Measurements from ENCODE around the gene CNR1. TPM values are rescaled to one million over a fixed set of nuclear protein-coding genes. Genes with fewer than 3 reads are reported as not detected.

The CNR1 gene
- total RNA-seq, 1 donor from 2014 or later: under 0.01 TPM

DNA sequence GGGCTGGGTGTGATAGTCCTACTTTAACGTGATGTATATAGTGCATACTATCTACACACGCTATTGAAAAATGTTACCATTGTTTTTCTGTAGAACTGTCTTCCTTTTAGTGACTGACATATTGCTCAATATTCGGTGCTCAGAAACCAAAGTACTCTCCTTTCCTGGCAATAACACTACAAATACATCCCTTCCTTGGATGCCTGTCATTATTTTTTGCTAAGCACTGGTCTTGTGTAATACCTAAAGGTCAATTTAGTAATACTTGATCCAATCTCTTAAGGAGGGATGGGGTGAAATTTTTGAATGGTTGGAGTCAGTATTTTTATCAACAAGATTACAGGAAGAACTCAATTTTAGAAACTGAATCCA lies 23.9 kb downstream of the CNR1 start:
- no peaks in the 10 kb centered on the region for H3K27me3 ChIP-seq (ENCODE audit: control insufficient read depth, insufficient read depth, low read length)
- TF ChIP-seq, protein P1, sequence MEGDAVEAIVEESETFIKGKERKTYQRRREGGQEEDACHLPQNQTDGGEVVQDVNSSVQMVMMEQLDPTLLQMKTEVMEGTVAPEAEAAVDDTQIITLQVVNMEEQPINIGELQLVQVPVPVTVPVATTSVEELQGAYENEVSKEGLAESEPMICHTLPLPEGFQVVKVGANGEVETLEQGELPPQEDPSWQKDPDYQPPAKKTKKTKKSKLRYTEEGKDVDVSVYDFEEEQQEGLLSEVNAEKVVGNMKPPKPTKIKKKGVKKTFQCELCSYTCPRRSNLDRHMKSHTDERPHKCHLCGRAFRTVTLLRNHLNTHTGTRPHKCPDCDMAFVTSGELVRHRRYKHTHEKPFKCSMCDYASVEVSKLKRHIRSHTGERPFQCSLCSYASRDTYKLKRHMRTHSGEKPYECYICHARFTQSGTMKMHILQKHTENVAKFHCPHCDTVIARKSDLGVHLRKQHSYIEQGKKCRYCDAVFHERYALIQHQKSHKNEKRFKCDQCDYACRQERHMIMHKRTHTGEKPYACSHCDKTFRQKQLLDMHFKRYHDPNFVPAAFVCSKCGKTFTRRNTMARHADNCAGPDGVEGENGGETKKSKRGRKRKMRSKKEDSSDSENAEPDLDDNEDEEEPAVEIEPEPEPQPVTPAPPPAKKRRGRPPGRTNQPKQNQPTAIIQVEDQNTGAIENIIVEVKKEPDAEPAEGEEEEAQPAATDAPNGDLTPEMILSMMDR (IDR thresholded peaks at IDR 0.05; ENCODE audit: insufficient read depth, low read length, severe bottlenecking): no peak
- H3K36me3 ChIP-seq (ENCODE audit: control insufficient read depth, insufficient read depth, low read length): no peaks in the 10 kb centered on the region
- no peak overlapping the region for H3K4me3 ChIP-seq (ENCODE audit: low read depth, low read length)
- DNase-seq (ENCODE audit: low read depth) (no peak), FAIRE-seq (no peak)

- Histone ChIP-seq H3K27me3 (ENCODE audit: control insufficient read depth, insufficient read depth, low read length) (no peaks in the 10 kb centered on the region), H3K36me3 (ENCODE audit: control insufficient read depth, insufficient read depth, low read length) (no peaks in the 10 kb centered on the region), H3K4me3 (ENCODE audit: low read depth, low read length) (no peak overlapping the region)
- DNase-seq (ENCODE audit: low read depth): no peak
- TF ChIP-seq, protein P1 (IDR thresholded peaks at IDR 0.05; ENCODE audit: insufficient read depth, low read length, severe bottlenecking): no peak
- FAIRE-seq: no peak
These were observed 24.4 kb downstream of the CNR1 start for GRCh38 chr6:88141561-88142296.

DNA sequence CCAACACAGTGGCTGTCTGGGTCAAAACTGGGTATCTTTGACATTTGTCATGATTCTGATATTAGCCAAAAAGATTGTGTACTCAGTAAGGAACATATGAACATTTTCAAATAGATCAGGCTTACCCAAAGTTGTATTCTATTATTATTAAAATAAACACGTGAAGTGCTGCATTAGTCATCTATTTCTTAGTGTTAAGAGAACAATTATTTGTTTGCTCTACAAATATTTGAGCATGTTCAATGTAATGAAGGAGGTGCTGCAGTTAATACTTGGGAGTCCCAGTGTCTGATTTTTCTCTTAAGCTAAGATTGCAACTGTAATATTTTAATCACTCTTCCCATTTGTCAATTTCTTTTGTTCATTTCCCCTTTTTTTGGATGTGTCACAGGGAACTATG lies 28.2 kb downstream of the CNR1 start:
- no peak overlapping the region for H3K4me3 ChIP-seq (ENCODE audit: low read depth, low read length)
- TF ChIP-seq, protein P1 (IDR thresholded peaks at IDR 0.05; ENCODE audit: insufficient read depth, low read length, severe bottlenecking): no peak
- no peaks in the 10 kb centered on the region for H3K27me3 ChIP-seq (ENCODE audit: control insufficient read depth, insufficient read depth, low read length)
- H3K36me3 ChIP-seq (ENCODE audit: control insufficient read depth, insufficient read depth, low read length): no peaks in the 10 kb centered on the region
- FAIRE-seq: no peak
- no peak for DNase-seq (ENCODE audit: low read depth)

GRCh38 chr6:88135578-88136114 lies 30.5 kb downstream of the CNR1 start:
- no peak for FAIRE-seq

GRCh38 chr6:88134575-88134974 lies 31.6 kb downstream of the CNR1 start:
- DNase-seq (ENCODE audit: low read depth): no peak
- Histone ChIP-seq H3K4me3 (ENCODE audit: low read depth, low read length) (no peak overlapping the region), H3K27me3 (ENCODE audit: control insufficient read depth, insufficient read depth, low read length) (no peaks in the 10 kb centered on the region), H3K36me3 (ENCODE audit: control insufficient read depth, insufficient read depth, low read length) (no peaks in the 10 kb centered on the region)
- TF ChIP-seq, protein P1 (IDR thresholded peaks at IDR 0.05; ENCODE audit: insufficient read depth, low read length, severe bottlenecking): no peak
- FAIRE-seq: no peak

More at GRCh38 chr6:88135578-88136114, 30.5 kb downstream of the CNR1 start:
- no peak overlapping the region for H3K4me3 ChIP-seq (ENCODE audit: low read depth, low read length)
- TF ChIP-seq, protein P1 (IDR thresholded peaks at IDR 0.05; ENCODE audit: insufficient read depth, low read length, severe bottlenecking): no peak
- no peaks in the 10 kb centered on the region for H3K27me3 ChIP-seq (ENCODE audit: control insufficient read depth, insufficient read depth, low read length)
- H3K36me3 ChIP-seq (ENCODE audit: control insufficient read depth, insufficient read depth, low read length): no peaks in the 10 kb centered on the region
- no peak for DNase-seq (ENCODE audit: low read depth)

Measured in bronchial epithelial cell (primary cell).